Measurements from ENCODE around the gene CTIF.
"Not testable (repeated sequence)": the region's sequence is repeated elsewhere in the genome, so short reads cannot be mapped to it uniquely, and the experiment has no call there.

CTIF gene

GRCh38 chr18:48803951-48804855 lies 265.4 kb downstream of the CTIF start:
- no peak for DNase-seq (ENCODE audit: low spot score)

- DNase-seq (ENCODE audit: low spot score) = no peak
Measured at GRCh38 chr18:48804856-48805610, 266.2 kb downstream of the CTIF start.

- DNase-seq (ENCODE audit: low spot score) = no peak
Measured at GRCh38 chr18:48805826-48806535, 267.1 kb downstream of the CTIF start.

- peak; percentile 67 for DNase-seq (ENCODE audit: low spot score)
Measured at GRCh38 chr18:48806551-48807261, 267.9 kb downstream of the CTIF start.

- no peak for DNase-seq (ENCODE audit: low spot score)
Measured at GRCh38 chr18:48808476-48808875, 269.6 kb downstream of the CTIF start.

- no peak for DNase-seq (ENCODE audit: low spot score)
Measured at GRCh38 chr18:48809365-48809764, 270.5 kb downstream of the CTIF start.

- no peak for DNase-seq (ENCODE audit: low spot score)
Measured at GRCh38 chr18:48810805-48811204, 272.0 kb downstream of the CTIF start.

GRCh38 chr18:48811401-48811800 lies 272.6 kb downstream of the CTIF start:
- no peak for DNase-seq (ENCODE audit: low spot score)

GRCh38 chr18:48811977-48812451 lies 273.2 kb downstream of the CTIF start:
- not testable (repeated sequence) for DNase-seq (ENCODE audit: low spot score)

- no peak for DNase-seq (ENCODE audit: low spot score)
Measured at GRCh38 chr18:48813321-48813720, 274.5 kb downstream of the CTIF start.

- DNase-seq (ENCODE audit: low spot score) = no peak
Measured at GRCh38 chr18:48813833-48814489, 275.1 kb downstream of the CTIF start.

GRCh38 chr18:48814490-48815178 lies 275.8 kb downstream of the CTIF start:
- no peak for DNase-seq (ENCODE audit: low spot score)

- no peak for DNase-seq (ENCODE audit: low spot score)
Measured at GRCh38 chr18:48815179-48815515, 276.3 kb downstream of the CTIF start.

- DNase-seq (ENCODE audit: low spot score) = peak; percentile 28
Measured at GRCh38 chr18:48815581-48816324, 276.9 kb downstream of the CTIF start.

GRCh38 chr18:48816554-48816953 lies 277.7 kb downstream of the CTIF start:
- DNase-seq (ENCODE audit: low spot score) = no peak

- no peak for DNase-seq (ENCODE audit: low spot score)
Measured at GRCh38 chr18:48817021-48817461, 278.2 kb downstream of the CTIF start.

- DNase-seq (ENCODE audit: low spot score) = no peak
Measured at GRCh38 chr18:48818329-48819254, 279.8 kb downstream of the CTIF start.

GRCh38 chr18:48819276-48819675 lies 280.4 kb downstream of the CTIF start:
- no peak for DNase-seq (ENCODE audit: low spot score)

Measured in AG08395 (cell line).